Erythroblast (primary cell): ENCODE measurements around the gene CDH22.

Experiments
- GATA1 ChIP-seq: IDR thresholded peaks from 2 replicates; pipeline ENCODE4 v1.6.1; 2011; ENCODE audit warnings: low read depth, mild to moderate bottlenecking, control low read depth, low read length, moderate library complexity
- POLR2A ChIP-seq: IDR thresholded peaks from 2 replicates; pipeline ENCODE4 v1.6.1; 2011; ENCODE audit warnings: mild to moderate bottlenecking, low read length

GRCh38 chr20:46350986-46351267 is 42.6 kb upstream of the CDH22 start:
- TF ChIP-seq POLR2A (no peak), GATA1 (no peak)
